HepG2 (cell line): ENCODE data around the gene TTC39C. TPM values are rescaled to one million over a fixed set of nuclear protein-coding genes. Genes with fewer than 3 reads are reported as not detected.

Source experiments
- BATF2 ChIP-seq: sonication (generic); formaldehyde crosslinking; IDR thresholded peaks from 2 replicates; pipeline ENCODE4 v1.8.0; 2022; ENCODE audit warnings: mild to moderate bottlenecking, missing genetic modification reagents, moderate library complexity
- ERF ChIP-seq: IDR thresholded peaks from 2 replicates; pipeline ENCODE4 v1.6.1; 2018; ENCODE audit warnings: missing biosample characterization, missing genetic modification reagents
- JUNB ChIP-seq: sonication (generic); formaldehyde crosslinking; IDR thresholded peaks from 2 replicates; pipeline ENCODE4 v1.8.0; 2022; ENCODE audit warnings: missing genetic modification reagents, mild to moderate bottlenecking, borderline replicate concordance
- NFE2 ChIP-seq: sonication (generic); formaldehyde crosslinking; IDR thresholded peaks from 2 replicates; pipeline ENCODE4 v1.4.0; 2020; ENCODE audit warnings: missing genetic modification reagents
- ONECUT2 ChIP-seq: sonication (generic); formaldehyde crosslinking; IDR thresholded peaks from 2 replicates; pipeline ENCODE4 v1.4.0; 2020; ENCODE audit warnings: missing genetic modification reagents
- RBM22 ChIP-seq: fragments of 200-400 bp; formaldehyde crosslinking; optimal IDR thresholded peaks from 2 replicates; pipeline ENCODE3; 2017; ENCODE audit warnings: mild to moderate bottlenecking, low read length, moderate library complexity
- RXRB ChIP-seq: IDR thresholded peaks from 2 replicates; pipeline ENCODE4 v1.6.1; 2016; ENCODE audit warnings: borderline replicate concordance, missing genetic modification reagents, missing compliant biosample characterization
- SAFB2 ChIP-seq: sonication (generic); formaldehyde crosslinking; IDR thresholded peaks from 2 replicates; pipeline ENCODE4 v1.5.1; 2020; ENCODE audit warnings: missing genetic modification reagents, low read depth, mild to moderate bottlenecking, borderline replicate concordance
- ZBTB14 ChIP-seq: sonication (generic); formaldehyde crosslinking; IDR thresholded peaks from 2 replicates; pipeline ENCODE4 v1.4.0; 2020; ENCODE audit warnings: missing genetic modification reagents
- ZNF121 ChIP-seq: sonication (generic); formaldehyde crosslinking; IDR thresholded peaks from 2 replicates; pipeline ENCODE4 v1.5.0; 2020; ENCODE audit warnings: mild to moderate bottlenecking, missing genetic modification reagents
- ZNF160 ChIP-seq: sonication (generic); formaldehyde crosslinking; IDR thresholded peaks from 2 replicates; pipeline ENCODE4 v1.8.0; 2022; ENCODE audit warnings: mild to moderate bottlenecking, inconsistent platforms, missing genetic modification reagents
- ZNF275 ChIP-seq: sonication (generic); formaldehyde crosslinking; IDR thresholded peaks from 2 replicates; pipeline ENCODE4 v1.8.0; 2022; ENCODE audit warnings: missing genetic modification reagents, mild to moderate bottlenecking, inconsistent platforms, borderline replicate concordance
- ZNF326 ChIP-seq: sonication (generic); formaldehyde crosslinking; IDR thresholded peaks from 2 replicates; pipeline ENCODE4 v1.4.0; 2020; ENCODE audit warnings: missing genetic modification reagents, borderline replicate concordance
- ZNF33B ChIP-seq: sonication (generic); formaldehyde crosslinking; IDR thresholded peaks from 2 replicates; pipeline ENCODE4 v1.5.1; 2020; ENCODE audit warnings: mild to moderate bottlenecking, missing genetic modification reagents
- ZNF747 ChIP-seq: sonication (generic); formaldehyde crosslinking; IDR thresholded peaks from 2 replicates; pipeline ENCODE4 v1.8.1; 2023; ENCODE audit warnings: missing genetic modification reagents, mild to moderate bottlenecking, borderline replicate concordance
- polyA plus RNA-seq, 8 experiments: library from polyadenylated mRNA; depleted of rRNA in 3 of 8; stranded (reverse) in 7 of 8; unstranded in 1 of 8; fragments of >200 nt; fragmentation: Illumina TruSeq in 4 of 8; extraction: Trizol in 4 of 8; gene quantifications; 2 replicates each; pipeline versions ENCODE4 v1.2.1 to v1.2.3, GENCODE V29; 2011 to 2016; ENCODE audit warnings: low read depth in 4 of 8, missing spikeins in 1 of 8, mixed read lengths in 1 of 8; ENCODE audit not compliant: insufficient read depth in 1 of 8
- total RNA-seq, 5 experiments: library from RNA; depleted of rRNA; stranded (reverse); fragments of >200 nt; fragmentation: Illumina TruSeq; extraction: Trizol; gene quantifications; 2 replicates each; pipeline ENCODE4 v1.2.3, GENCODE V29; 2016; ENCODE audit warnings: low read depth in 1 of 5
- TF ChIP-seq, protein P1 (sequence below): IDR thresholded peaks from 2 replicates; pipeline ENCODE4 v1.6.1; 2016; ENCODE audit warnings: missing compliant biosample characterization, missing genetic modification reagents, borderline replicate concordance
- TF ChIP-seq, protein P2 (sequence below): sonication (generic); formaldehyde crosslinking; IDR thresholded peaks from 2 replicates; pipeline ENCODE4 v1.4.0; 2020; ENCODE audit warnings: mild to moderate bottlenecking, missing genetic modification reagents
- TF ChIP-seq, protein P3 (sequence below): sonication (generic); formaldehyde crosslinking; conservative IDR thresholded peaks from 2 replicates; pipeline ENCODE4 v1.4.0; 2020; ENCODE audit warnings: missing genetic modification reagents

The TTC39C gene
- total and polyA plus RNA-seq, 2 of the 13 experiments (the other 11 are each of a cell fraction or from before 2014, with no cell fraction given): 19.1 to 25.9 TPM

DNA sequence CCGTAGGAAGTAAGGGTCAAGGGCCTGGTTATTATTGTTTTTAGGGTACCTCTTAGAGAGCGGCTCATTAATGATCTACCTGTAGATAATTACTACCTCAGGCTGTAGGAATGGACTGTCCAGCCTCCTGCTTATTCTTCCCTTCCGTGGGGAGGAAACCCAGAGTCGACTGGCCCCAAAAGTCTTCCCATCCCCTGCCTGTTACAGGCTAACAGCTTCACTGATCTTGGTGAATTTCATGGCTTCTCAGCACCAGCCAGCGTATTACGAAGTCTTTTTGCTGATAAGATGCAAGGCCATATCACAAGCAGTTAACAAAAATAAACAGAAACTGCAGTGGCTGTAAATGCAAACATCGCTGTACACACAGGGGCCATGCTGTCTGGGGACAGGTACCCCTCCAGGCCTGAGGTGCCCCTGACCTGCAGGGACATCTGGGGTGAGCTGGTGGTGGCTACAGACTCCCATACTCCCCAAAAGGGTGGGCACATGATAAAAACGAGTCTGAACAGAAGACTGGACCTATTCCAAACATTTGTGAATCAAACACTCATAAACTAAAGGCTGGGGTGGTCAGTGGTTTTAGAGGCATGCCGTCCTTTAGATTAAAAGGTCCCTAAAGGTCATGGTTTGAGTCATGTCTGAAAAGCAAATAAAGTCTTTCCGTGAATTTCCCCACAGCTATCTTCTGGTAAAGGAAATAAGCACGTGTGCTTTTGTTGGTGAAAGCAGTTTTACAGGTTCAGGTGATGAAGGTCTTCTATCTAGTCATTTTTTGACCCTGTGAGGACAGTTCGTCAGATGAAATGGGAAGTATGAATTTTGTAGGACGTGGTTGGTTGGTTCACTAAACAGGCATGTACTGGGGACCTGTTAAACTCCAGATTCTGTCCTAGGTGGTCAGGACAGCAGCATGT, 36.7 kb downstream of the TTC39C start (continued):
- TF ChIP-seq, protein P1, sequence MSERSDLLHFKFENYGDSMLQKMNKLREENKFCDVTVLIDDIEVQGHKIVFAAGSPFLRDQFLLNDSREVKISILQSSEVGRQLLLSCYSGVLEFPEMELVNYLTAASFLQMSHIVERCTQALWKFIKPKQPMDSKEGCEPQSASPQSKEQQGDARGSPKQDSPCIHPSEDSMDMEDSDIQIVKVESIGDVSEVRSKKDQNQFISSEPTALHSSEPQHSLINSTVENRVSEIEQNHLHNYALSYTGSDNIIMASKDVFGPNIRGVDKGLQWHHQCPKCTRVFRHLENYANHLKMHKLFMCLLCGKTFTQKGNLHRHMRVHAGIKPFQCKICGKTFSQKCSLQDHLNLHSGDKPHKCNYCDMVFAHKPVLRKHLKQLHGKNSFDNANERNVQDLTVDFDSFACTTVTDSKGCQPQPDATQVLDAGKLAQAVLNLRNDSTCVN: no peak
- no peak for TF ChIP-seq SAFB2 (CRISPR knock-in tag)
- no peak for TF ChIP-seq ZNF326 (CRISPR knock-in tag)
- no peak for TF ChIP-seq BATF2 (CRISPR knock-in tag)
- no peak for TF ChIP-seq ZBTB14 (CRISPR knock-in tag)
- TF ChIP-seq ZNF275: peak; percentile 85; the same call in 1 of the 2 replicates
- TF ChIP-seq ERF: no peak
- TF ChIP-seq, protein P2, sequence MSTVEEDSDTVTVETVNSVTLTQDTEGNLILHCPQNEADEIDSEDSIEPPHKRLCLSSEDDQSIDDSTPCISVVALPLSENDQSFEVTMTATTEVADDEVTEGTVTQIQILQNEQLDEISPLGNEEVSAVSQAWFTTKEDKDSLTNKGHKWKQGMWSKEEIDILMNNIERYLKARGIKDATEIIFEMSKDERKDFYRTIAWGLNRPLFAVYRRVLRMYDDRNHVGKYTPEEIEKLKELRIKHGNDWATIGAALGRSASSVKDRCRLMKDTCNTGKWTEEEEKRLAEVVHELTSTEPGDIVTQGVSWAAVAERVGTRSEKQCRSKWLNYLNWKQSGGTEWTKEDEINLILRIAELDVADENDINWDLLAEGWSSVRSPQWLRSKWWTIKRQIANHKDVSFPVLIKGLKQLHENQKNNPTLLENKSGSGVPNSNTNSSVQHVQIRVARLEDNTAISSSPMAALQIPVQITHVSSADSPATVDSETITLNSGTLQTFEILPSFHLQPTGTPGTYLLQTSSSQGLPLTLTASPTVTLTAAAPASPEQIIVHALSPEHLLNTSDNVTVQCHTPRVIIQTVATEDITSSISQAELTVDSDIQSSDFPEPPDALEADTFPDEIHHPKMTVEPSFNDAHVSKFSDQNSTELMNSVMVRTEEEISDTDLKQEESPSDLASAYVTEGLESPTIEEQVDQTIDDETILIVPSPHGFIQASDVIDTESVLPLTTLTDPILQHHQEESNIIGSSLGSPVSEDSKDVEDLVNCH: 0 out of 2 replicates have a peak, but pooled peaks have one; percentile 32
- TF ChIP-seq, protein P3, sequence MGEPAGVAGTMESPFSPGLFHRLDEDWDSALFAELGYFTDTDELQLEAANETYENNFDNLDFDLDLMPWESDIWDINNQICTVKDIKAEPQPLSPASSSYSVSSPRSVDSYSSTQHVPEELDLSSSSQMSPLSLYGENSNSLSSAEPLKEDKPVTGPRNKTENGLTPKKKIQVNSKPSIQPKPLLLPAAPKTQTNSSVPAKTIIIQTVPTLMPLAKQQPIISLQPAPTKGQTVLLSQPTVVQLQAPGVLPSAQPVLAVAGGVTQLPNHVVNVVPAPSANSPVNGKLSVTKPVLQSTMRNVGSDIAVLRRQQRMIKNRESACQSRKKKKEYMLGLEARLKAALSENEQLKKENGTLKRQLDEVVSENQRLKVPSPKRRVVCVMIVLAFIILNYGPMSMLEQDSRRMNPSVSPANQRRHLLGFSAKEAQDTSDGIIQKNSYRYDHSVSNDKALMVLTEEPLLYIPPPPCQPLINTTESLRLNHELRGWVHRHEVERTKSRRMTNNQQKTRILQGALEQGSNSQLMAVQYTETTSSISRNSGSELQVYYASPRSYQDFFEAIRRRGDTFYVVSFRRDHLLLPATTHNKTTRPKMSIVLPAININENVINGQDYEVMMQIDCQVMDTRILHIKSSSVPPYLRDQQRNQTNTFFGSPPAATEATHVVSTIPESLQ: no peak
- TF ChIP-seq ZNF747 (CRISPR knock-in tag): no peak
- TF ChIP-seq JUNB: peak; percentile 77
- no peak for TF ChIP-seq RBM22
- TF ChIP-seq ONECUT2: no peak
- TF ChIP-seq ZNF121: no peak
- no peak for TF ChIP-seq NFE2 (CRISPR knock-in tag)
- 0 out of 2 replicates have a peak, but pooled peaks have one; percentile 38 for TF ChIP-seq ZNF160 (CRISPR knock-in tag)
- no peak for TF ChIP-seq ZNF33B (CRISPR knock-in tag)
- TF ChIP-seq RXRB (CRISPR knock-in tag): peak; percentile 75
